GM21786 (cell line): ENCODE data around the gene ATP1A3.
"Not testable (repeated sequence)": the region's sequence is repeated elsewhere in the genome, so short reads cannot be mapped to it uniquely, and the experiment has no call there.

Experiments used
- ATAC-seq: cut with Tn5 transposase; IDR thresholded peaks from one replicate; pipeline ENCODE4 v1.9.1; 2021; ENCODE audit not compliant: unreplicated experiment

Gene ATP1A3

DNA sequence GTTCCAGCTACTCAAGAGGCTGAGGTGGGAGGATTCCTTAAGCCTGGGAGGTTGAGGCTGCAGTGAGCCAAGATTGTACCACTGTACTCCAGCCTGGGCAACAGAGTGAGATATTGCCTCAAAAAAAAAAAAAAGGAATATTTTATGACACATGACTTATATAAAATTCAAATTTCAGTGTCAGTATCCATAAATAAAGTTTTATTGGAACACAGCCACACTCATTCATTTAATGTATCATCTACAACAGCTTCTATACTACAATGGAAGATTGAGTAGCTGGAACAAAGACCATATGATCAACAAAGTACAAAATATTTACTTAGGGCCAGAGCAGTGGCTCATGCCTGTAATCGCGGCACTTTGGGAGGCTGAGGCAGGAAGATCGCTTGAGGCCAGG is 18.7 kb upstream of the ATP1A3 start:
- ATAC-seq, result not testable (repeated sequence)

DNA sequence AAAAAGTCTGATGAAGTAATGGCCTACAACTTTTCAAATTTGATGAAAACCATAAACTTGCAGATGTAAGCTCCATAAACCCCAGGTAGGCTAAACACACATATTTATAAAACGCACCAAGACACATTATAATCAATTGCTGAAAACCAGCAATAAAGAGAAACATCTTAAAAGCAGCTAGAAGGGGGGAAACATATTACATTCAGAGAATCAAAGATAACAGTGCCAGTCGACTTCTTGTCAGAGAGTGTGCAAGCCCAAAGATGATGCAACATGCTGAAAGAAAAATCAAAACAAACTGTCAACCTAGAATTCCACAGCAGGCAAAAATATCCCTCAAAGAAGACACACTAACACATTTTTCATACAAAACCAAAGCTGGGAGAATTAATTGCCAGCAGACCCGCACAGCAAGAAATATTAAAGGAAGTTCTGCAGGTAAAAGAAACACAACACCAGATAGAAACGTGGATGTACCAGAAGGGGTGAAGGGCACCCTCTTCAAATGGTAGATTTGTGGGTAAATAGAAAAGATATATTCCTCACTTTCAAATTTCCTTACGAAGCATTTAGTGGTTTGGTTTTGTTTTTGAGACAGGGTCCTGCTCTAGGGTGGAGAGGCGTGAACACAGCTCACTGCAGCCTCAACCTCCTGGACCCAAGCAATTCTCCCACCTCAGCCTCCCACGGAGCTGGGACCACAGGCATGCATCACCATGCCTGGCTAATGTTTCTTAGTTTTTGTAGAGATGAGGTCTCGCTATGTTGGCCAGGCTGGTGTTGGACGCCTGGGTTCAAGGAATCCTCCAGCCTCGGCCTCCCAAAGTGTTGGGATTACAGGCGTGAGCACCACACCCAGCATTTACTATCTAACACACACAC is 16.5 kb upstream of the ATP1A3 start:
- ATAC-seq, result no peak

DNA sequence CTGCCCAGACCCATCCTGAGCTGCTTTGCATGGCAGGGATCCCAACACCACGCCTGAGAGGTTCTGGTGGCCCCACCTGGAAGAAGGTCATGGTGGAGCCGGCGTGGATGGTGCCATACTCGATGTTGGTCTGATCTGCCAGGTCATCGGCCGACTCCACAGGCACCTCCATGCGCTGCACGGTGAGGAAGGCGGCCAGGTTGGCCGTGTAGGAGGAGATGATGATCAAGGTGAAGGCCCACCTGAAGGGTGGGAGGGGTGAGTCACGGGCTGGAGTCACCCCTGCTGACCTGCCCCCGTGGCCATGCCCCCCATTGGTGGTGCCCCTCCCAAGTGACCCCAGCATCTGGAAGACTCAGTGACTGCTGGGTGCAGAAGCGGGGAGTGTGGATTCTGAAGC is 12.5 kb upstream of the ATP1A3 start:
- no peak for ATAC-seq

DNA sequence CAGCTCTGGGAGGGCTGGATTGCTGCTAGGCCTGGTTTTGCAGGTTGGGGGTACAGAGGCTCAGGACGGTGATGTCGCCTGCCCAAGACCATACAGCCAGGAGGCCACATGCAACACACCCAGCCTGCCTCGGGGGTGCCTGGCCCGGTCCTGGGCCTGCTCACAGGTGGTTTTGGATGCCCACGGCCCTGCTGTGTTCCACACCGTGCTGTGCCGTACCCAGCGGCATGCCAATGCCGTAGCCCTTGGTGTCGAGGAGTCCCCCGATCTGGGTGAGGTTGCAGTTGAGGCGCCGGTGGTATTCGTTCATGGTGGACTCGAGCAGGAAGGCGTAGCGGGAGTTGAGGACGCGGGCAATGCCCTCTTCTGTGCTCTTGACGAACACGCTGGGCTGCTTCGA is 11.5 kb upstream of the ATP1A3 start:
- ATAC-seq, result no peak

DNA sequence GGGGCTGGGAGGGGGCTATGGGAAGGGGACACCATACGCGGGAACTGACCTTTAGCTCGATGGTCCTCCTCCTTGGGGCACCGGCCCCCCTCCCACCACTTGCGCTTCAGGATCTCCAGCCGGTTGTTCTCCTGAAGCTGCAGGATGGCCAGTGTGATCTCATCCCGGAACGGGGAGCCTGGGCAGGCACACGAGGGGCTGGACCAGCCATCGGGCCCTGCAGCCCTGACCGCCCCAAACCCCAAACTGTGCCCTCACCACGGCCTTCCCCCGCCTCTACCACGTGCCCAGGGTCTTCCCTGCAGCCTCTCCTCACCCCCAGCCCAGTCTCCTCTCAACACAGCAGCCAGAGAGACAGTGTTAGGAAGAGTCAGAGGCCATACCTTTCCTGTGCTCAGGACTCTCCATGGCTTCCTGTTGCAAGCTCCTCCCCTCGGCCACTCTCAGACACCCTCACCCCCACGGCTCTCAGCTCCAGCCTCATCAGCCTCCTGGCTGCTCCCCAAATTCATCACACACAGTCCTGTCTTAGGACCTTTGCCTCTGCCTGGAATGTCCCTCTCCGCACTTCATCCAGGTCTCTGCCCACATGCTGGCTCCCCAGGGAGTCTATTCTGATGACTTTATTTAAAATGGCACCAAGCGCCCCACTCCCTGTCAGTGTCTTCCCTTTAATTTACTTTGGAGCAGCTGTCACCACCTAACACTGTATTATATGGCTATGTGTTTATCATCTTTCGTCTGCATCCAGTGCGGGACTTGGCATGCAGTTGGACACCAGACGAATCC is 9.7 kb upstream of the ATP1A3 start:
- no peak for ATAC-seq

DNA sequence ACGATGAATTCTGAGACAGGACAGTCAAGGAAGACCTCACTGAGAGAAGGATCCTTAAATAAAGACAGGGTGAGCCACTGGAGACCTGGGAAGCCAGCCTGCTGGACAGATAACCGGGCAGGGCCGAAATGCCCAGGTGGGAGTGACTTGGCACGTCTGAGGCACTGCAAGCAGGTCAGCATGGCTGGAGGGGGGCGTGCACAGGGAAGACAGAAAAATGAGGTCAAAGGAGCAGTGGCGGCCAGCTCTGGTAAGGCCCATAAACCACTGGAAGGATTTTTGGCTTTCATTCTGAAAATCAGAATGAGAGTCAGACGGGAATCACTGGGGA is 5.8 kb upstream of the ATP1A3 start:
- ATAC-seq, result no peak

DNA sequence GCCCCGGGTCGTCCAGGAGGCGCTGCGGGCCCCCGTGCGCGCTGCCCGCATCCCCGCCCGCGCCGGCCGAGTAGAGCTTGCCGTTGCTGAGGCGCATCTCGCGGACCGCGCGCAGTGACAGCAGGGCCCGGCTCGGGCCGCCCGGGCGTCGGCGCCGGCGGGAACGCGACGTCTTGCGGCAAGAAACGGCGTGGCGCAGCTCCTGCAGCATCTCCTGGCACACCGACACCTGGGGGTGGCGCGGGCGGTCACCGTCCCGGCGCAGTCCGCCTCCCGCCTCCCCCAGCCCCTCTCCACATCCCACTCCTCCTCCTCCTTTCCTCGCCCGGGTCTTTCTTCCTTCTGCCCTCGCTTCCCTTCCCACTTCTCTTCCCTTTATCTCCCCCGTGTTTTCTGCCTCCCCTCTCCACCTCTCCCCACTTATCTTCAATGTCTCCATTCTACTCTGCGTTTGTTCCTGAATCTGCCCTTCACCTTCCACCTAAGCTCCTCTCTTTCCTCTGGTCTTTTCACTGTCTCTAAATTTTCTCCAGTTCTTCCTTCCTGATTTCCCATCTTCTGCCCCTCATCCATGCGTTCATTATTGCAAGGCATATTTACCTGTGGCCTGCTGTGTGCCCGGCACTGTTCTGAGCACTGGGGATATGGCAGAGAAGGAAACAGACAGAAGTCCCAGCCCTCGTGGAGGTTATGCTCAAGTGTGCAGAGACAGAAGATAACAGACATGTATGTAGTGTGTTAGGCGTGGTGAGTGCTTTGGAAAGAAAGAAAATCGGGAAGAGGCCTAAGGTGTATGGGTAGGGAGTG is 5.2 kb upstream of the ATP1A3 start:
- ATAC-seq, result no peak

DNA sequence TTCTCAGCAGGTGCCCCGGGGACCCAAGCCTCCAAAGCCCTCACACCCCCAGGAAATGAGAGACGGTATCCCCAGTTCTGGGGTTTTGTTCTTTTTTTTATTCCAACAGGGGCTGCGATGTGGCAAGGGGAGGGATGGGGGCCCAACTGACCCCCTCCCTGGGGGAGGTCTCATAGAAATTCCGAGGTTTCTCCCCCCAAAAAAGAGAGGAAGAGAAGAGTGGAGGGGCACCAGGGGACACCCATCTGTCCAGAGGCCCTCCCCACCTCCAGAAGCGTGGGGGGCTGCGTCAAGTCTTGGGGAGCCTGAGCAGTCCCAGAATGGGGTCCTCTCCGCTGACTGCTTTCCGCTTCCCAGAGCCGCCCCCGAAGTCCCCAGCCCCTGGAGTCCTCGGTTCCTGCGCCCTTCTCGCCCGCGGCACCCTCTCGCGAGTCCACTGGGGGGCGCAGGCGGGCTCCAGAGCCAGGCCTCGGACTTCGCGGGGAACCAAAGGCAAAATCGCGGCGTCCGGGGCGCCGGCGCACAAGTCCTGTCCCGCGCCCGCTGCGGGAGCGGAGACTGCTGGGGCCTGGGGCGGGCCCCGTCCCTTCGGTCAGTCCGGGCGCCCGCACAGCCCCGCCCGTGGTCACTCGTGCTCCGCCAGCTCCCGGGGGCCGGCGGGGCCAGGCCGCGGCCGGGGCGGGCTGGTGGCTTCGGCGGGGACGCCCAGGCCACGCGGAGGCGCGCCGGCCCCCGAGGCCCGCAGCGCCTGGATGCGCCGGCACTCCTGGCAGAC is 4.4 kb upstream of the ATP1A3 start:
- ATAC-seq, result no peak

DNA sequence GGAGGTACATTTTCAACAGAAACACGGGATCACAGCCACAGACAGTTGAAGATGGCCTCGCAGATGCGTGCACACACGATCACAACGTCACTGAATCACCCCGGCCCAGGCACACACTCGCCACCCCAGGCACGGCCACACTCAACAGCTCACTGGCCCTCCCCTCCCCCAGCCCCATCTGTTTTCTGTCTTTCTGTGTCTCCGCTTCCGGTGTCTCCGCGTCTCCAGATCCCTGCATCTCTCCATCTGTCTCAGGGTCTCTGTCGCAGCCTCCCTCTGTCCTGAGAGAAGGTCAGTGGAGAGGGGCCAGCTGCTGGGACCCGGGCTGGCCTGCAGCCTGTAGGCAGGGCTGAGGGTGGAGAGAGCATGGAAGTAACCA is 3.8 kb upstream of the ATP1A3 start:
- no peak for ATAC-seq

DNA sequence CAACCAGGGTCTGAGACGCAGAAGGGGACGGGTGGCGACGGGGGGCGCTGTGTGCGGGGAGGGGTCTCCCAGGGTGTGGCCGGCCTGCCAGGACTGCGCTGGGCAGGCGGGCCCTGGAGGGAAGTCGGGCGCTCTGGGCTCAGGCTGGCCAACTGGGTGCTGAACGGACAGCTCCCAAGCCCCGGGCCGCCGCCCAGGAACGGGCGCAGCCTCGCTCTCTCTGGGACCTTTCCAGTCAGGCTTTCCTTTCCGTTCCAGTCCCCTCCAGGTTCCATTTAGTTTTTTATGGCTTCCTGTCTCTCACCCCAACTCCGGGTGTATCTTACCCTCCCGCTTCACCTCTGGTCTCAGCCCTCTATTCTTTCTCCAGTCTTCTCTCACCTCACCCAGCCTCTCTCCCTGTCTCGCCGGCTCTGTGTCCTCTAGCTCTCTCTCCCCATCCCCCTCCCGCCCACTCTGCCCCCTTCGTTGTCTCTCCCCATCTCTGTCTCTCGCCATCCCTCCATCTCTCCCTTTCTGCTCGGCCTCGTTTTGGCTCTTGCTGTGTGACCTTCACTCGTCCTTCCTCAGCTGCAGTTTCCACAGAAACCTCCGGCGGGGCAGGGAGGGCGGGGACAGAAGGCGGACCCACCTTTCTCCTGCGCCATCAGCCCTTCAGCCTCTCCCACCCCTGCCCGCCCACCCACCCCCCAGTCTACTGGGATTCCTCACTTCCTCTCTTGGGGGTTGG is 3.3 kb upstream of the ATP1A3 start:
- ATAC-seq, result no peak

DNA sequence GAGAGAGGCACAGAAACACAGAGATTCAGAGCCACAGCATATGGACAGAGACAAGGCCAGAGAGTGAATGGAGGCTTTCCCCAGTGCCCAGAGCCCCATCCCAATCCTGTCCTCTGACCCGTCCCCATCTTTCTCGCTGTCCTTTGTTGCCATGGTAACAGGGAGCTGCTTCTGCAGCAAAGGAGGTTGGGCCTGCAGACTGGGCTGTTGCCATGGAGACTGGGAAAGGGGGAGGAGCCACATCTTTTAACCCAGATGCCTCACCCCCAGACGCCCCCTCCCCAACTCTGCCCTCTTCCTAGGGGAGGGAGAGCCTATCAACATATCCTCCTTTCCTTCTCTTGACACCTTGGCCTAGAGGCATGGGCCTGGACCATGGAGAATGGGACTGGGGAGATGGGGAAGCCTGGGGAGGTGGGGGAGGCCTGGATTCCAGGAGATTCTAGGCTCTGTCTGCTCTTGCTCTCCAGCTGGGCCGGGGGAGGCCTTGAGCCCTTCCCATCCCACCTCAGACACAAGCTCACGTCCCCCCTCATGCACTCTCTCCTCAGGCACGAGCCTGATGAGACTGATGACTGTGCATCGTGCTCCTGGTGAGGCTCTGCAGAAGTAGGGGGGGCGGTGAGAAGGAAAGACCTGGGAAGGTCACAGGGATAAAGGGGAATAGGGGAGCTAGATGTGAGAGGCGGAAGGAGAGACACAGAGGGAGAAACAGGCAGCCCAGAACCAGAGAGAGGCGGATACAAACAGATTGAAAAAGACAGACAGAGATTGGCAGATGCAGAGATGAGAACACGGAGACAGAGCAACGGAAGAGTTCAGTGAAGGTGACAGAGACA is 2.1 kb upstream of the ATP1A3 start:
- ATAC-seq, result no peak

DNA sequence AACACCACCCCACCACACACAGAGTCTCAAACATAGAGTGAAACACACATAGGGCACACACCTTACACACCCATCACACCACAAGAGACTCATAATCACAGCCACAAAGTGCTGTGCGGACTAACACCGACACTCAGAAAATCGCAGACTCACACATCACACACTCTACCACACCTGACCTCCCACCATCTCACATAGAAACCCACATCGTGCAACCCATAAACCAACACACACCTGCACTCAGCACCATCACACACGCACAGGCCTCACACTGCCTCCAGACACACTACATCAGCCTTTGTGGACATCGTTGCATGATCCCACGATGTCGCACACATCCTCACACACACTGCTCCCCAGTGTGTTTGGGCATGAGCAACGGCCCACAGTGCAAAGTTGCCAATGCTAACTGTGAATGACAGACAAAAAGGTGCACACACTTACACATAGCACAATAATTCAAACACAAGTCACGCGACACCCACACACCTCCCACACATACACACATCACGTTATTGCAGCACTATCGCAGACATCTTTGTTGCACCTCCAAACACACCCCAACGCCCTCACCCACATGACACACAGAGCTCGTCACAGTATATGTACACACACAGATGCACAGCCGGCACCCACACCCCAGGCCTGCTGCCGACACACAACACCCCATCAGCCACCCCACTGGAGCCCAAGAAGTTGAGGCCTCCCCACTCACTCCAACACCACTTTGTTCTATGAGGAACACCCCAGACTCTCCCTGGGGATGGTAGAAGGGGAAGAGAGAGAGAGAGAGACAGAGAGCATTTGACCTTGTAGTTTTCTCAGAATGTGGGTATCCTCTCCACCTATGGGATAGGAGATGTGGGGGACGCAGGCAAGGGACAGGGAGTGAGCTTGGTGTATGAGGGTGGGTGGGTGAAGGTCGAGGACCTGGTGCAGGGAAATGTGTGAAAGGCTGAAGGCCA is 1.2 kb upstream of the ATP1A3 start:
- no peak for ATAC-seq

DNA sequence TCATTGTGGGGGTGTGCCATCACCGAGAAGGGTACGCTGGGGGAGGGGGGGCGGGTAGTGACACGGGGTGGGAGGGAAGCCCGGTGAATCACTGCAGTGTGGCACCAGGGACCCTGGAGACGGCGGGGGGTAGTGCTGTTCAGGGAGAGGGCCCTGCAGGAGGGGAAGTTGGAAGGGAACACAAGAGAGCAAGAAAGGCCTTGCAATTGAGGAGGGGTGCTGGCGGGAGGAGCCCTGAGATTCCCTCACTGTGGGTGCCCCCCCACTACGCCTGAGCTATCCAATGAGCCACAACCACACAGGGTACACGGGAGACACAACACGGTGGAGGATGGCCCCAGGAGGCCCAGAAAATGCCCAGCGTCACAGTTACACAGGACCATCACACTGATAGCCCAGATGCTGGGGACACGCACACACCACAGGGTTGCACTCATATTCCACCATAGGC is 516 bp upstream of the ATP1A3 start:
- no peak for ATAC-seq

DNA sequence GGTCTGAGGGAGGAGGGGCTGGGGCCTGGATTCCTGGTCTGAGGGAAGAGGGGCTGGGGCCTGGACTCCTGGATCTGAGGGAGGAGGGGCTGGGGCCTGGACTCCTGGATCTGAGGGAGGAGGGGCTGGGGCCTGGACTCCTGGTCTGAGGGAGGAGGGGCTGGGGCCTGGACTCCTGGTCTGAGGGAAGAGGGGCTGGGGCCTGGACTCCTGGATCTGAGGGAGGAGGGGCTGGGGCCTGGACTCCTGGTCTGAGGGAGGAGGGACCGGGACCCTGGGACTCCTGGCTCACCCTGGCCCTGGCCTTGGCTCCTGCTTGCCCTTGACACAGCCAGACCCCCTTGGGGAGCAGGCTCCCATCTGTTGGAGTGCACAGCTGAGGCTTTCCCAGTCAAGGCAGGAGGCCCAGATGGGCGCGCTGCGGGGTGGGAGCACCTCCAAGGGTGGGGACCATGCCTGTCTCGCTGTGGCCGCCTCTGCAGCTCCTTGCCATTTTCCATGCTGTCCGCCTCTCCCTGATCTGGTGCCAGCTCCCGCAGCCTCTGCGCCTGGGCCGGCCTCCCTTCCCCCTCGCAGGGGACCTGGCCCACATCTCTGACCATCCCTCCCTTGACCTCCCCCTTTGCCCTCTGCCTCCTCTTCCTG is 2.0 kb downstream of the ATP1A3 start:
- ATAC-seq, result not testable (repeated sequence)

DNA sequence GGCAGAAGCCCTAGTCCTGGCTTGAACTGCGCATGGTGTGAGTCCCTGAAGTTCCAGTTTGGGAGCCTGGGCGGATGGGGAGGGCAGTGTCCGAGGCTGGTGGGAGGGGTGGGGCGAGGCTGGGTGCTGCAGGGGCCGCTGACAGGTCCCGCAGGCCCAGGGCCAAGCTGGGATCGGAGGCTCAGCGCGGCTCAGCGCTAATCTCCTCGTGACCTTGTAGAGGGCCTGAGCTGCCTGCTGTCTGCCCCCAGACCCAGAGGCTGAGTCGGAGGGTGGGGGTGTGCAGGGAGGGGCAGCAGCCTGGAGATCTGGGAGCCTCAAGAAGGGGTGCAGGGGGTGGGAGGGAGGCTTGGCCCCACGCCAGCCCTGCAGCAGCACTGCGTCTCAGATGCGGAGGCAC is 3.0 kb downstream of the ATP1A3 start:
- no peak for ATAC-seq

DNA sequence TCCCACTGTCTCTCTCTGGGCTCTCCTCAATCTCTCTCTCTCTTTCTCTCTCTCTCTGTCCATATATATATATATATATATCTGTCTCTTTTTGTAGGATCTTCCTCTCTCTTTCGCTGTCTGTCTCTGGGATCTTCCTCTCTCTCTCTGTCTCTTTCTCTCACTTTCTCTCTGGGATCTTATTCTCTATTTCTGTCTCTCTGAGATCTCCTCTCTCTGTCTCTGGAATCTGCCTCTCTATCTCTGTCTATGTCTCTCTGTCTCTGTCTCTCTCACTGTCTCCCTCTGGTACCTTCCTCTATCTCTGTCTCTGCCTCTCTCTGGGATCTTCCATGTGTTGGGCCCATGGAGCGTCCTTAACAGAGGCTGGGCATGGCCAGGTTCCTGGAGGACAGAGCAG is 3.4 kb downstream of the ATP1A3 start:
- ATAC-seq, result no peak

DNA sequence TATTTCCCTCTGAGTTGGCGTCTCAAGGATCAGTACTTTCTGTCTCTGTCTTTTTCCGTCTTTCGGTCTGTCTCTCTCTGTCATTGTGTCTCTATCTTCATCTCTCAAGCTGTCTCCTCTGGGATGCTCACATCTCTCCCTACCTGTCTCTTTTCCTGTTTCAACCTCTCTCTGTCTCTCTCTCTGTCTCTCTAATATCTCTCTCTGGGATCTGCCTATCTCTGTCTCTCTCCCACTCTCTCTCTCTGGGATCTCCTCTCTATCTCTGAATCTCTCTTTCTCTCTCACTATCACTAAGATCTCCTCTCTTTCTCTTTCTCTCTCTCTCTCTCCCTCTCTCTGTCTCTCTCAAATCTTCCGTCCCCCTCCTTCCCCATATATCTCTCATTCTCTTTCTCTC is 4.0 kb downstream of the ATP1A3 start:
- no peak for ATAC-seq

DNA sequence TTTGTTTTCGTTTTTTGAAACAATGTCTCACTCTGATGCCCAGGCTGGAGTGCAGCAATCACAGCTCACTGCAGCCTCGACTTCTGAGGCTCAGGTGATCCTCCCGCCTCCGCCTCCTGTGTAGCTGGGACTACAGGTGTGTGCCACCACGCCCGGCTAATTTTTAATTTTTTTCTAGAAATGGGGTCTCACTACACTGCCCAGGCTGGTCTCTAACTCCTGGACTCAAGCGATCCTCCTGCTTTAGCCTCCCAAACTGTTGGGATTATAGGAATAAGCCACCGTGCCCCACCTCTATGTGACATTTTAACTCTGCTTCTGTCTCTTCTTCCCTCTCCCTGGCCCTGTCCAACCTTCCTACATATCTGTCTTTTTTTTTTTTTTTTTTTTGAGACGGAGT is 5.1 kb downstream of the ATP1A3 start:
- ATAC-seq, result no peak
